Peyer's patch (tissue), 4 donors: ENCODE data around the gene PPP2R2C.

Source experiments
- POLR2A ChIP-seq, 2 donors: fragments of 450-650 bp; IDR thresholded peaks; one replicate each; pipeline ENCODE4 v1.5.1; 2017; ENCODE audit warnings: antibody characterized with exemption in 2 of 2, mild to moderate bottlenecking in 2 of 2, moderate library complexity in 2 of 2
- TF ChIP-seq, protein P1 (sequence below), 6 experiments: fragments of 450-650 bp in 4 of 6; fragments of 200-600 bp in 2 of 6; sonication (generic) in 1 of 6; IDR thresholded peaks; one replicate each; pipeline ENCODE4 v1.5.1; 2017 to 2019; ENCODE audit warnings: antibody characterized with exemption in 6 of 6, mild to moderate bottlenecking in 3 of 6, moderate library complexity in 1 of 6

- TF ChIP-seq, protein P1, sequence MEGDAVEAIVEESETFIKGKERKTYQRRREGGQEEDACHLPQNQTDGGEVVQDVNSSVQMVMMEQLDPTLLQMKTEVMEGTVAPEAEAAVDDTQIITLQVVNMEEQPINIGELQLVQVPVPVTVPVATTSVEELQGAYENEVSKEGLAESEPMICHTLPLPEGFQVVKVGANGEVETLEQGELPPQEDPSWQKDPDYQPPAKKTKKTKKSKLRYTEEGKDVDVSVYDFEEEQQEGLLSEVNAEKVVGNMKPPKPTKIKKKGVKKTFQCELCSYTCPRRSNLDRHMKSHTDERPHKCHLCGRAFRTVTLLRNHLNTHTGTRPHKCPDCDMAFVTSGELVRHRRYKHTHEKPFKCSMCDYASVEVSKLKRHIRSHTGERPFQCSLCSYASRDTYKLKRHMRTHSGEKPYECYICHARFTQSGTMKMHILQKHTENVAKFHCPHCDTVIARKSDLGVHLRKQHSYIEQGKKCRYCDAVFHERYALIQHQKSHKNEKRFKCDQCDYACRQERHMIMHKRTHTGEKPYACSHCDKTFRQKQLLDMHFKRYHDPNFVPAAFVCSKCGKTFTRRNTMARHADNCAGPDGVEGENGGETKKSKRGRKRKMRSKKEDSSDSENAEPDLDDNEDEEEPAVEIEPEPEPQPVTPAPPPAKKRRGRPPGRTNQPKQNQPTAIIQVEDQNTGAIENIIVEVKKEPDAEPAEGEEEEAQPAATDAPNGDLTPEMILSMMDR (IDR thresholded peaks at IDR 0.05) = no peak
- no peak for TF ChIP-seq POLR2A (IDR thresholded peaks at IDR 0.05)
Observed at GRCh38 chr4:6403400-6403685, 69.1 kb downstream of the PPP2R2C start.
